ENCODE measurements around the gene KIAA0232. TPM values are rescaled to one million over a fixed set of nuclear protein-coding genes. Genes with fewer than 3 reads are reported as not detected.

KIAA0232 gene
- total RNA-seq, 1 experiment from 2014 or later = 28.5 TPM

DNA sequence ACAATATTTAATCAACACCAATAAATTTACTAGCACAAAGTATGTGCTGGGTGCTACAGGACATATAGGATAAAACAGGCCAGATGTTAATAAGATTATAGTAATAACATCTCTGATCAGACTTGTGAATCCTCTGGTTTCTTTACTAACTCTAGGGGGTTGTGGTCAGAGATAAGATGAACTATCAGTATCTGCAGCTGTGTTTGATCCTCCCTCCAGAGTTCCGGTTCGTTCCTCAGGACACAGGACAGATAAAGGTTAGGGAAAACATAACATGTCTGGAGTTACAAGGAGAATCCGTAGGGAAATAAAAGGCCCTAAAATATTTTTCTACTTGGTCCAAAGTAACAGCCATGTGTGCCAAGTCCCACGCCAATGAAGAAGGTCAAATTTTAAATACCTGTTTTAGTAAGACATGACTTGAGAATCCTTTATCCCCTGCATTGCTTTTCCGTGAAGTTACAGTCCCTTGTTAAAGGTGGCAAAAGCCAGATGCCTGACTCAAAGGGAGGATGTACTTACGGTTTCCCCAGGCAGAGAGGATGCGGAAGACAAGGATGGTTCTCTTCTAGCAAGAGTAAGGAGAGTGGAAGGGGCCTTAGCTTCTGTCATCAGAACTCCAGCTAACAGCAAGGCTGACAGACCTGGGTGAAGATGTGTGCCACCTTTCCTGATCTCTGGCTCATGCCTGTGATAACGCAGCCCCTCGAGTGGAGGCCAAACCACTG, 44.4 kb downstream of the KIAA0232 start:
- DNase-seq = no peak
- Histone ChIP-seq H2AK5ac (ENCODE audit: insufficient read length, low read length) (no peak overlapping the region), H3K14ac (ENCODE audit: insufficient read depth, low read length) (no peak overlapping the region), H3K4me2 (ENCODE audit: insufficient read depth, insufficient read length, low read length) (no peak overlapping the region), H4K91ac (ENCODE audit: insufficient read length, low read depth, low read length) (no peak overlapping the region), H3K27ac (ENCODE audit: insufficient read length, low read depth, low read length) (no peak overlapping the region), H3K4me1 (ENCODE audit: insufficient read depth, low read length) (no peaks in the 10 kb centered on the region), H3K27me3 (ENCODE audit: insufficient read depth, low read length) (no peaks in the 10 kb centered on the region), H4K5ac (ENCODE audit: insufficient read length, low read depth, low read length) (no peak overlapping the region), H3K79me2 (ENCODE audit: insufficient read depth, low read length) (no peaks in the 10 kb centered on the region), H2BK5ac (ENCODE audit: insufficient read length, low read length) (no peak overlapping the region), H2BK12ac (ENCODE audit: insufficient read length, low read depth, low read length) (no peak overlapping the region), H2BK120ac (ENCODE audit: low read depth, low read length, poor library complexity, severe bottlenecking) (no peak overlapping the region), H2AFZ (ENCODE audit: low read length) (no peak overlapping the region), H3K23me2 (ENCODE audit: insufficient read length, low read depth, low read length, poor library complexity, severe bottlenecking) (no peaks in the 10 kb centered on the region), H3K56ac (ENCODE audit: insufficient read length, low read depth, low read length) (no peak overlapping the region), H3K23ac (ENCODE audit: insufficient read length, low read depth, low read length) (no peak overlapping the region), H3K9ac (ENCODE audit: extremely low read depth, insufficient read length, low read length) (no peak overlapping the region), H3K9me3 (ENCODE audit: control insufficient read depth, low read depth, low read length) (no peaks in the 10 kb centered on the region), H4K20me1 (ENCODE audit: control insufficient read depth, insufficient read depth, insufficient read length) (no peaks in the 10 kb centered on the region), H2BK20ac (ENCODE audit: low read depth, low read length, poor library complexity, severe bottlenecking) (no peak overlapping the region), H3K18ac (ENCODE audit: insufficient read length, low read depth, low read length) (no peak overlapping the region), H2BK15ac (ENCODE audit: low read depth, low read length) (no peak overlapping the region), H3T11ph (ENCODE audit: low read length) (no peak overlapping the region), H4K8ac (replicated peaks; ENCODE audit: insufficient read length, low read depth, low read length) (no peak overlapping the region), H3K4ac (ENCODE audit: low read depth, low read length) (no peak overlapping the region), H3K79me1 (ENCODE audit: insufficient read depth, low read depth, low read length, poor library complexity, severe bottlenecking) (peaks cover 8% of the 10 kb centered on the region)
- Mint-ChIP-seq H3K9me3 (peaks cover 0 to under 1% of the 10 kb centered on the region in 2 experiments; a peak in 1 of 5 replicates), H3K36me3 (ENCODE audit: insufficient read depth in 1 of 3, low read depth in 3 of 3) (peaks cover 8 to 50% (median 43%) of the 10 kb centered on the region in 3 experiments; a peak in 6 of 7 replicates), H3K27me3 (ENCODE audit: low read depth) (no peaks in the 10 kb centered on the region), H3K4me1 (no peaks in the 10 kb centered on the region), H3K27ac (peak overlapping the region; percentile 7 to 76 (median 33); a peak in 3 of 7 replicates), H3K4me3 (no peak overlapping the region)
- TF ChIP-seq, protein P1, sequence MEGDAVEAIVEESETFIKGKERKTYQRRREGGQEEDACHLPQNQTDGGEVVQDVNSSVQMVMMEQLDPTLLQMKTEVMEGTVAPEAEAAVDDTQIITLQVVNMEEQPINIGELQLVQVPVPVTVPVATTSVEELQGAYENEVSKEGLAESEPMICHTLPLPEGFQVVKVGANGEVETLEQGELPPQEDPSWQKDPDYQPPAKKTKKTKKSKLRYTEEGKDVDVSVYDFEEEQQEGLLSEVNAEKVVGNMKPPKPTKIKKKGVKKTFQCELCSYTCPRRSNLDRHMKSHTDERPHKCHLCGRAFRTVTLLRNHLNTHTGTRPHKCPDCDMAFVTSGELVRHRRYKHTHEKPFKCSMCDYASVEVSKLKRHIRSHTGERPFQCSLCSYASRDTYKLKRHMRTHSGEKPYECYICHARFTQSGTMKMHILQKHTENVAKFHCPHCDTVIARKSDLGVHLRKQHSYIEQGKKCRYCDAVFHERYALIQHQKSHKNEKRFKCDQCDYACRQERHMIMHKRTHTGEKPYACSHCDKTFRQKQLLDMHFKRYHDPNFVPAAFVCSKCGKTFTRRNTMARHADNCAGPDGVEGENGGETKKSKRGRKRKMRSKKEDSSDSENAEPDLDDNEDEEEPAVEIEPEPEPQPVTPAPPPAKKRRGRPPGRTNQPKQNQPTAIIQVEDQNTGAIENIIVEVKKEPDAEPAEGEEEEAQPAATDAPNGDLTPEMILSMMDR (conservative IDR thresholded peaks at IDR 0.05) = no peak
- WGBS (ENCODE audit: extremely low coverage, insufficient read length, low lambda C conversion rate) = no CpG with 5 or more reads among the region's 9 CpGs

All from H9 (cell line).